ENCODE measurements around the gene PFDN2. TPM values are rescaled to one million over a fixed set of nuclear protein-coding genes. Genes with fewer than 3 reads are reported as not detected.

The PFDN2 gene, protein sequence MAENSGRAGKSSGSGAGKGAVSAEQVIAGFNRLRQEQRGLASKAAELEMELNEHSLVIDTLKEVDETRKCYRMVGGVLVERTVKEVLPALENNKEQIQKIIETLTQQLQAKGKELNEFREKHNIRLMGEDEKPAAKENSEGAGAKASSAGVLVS
- 39.9 and 50.2 TPM in 2 replicates for total RNA-seq (ENCODE audit: low replicate concordance)

- peak; percentile 79 for DNase-seq (ENCODE audit: low read depth)
- TF ChIP-seq, protein P1, sequence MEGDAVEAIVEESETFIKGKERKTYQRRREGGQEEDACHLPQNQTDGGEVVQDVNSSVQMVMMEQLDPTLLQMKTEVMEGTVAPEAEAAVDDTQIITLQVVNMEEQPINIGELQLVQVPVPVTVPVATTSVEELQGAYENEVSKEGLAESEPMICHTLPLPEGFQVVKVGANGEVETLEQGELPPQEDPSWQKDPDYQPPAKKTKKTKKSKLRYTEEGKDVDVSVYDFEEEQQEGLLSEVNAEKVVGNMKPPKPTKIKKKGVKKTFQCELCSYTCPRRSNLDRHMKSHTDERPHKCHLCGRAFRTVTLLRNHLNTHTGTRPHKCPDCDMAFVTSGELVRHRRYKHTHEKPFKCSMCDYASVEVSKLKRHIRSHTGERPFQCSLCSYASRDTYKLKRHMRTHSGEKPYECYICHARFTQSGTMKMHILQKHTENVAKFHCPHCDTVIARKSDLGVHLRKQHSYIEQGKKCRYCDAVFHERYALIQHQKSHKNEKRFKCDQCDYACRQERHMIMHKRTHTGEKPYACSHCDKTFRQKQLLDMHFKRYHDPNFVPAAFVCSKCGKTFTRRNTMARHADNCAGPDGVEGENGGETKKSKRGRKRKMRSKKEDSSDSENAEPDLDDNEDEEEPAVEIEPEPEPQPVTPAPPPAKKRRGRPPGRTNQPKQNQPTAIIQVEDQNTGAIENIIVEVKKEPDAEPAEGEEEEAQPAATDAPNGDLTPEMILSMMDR (IDR thresholded peaks at IDR 0.05; ENCODE audit: insufficient read depth, low read length) = no peak
- peak within 1 kb of the TSS; percentile 89 for H3K4me3 ChIP-seq (ENCODE audit: low read depth, low read length)
Observed at GRCh38 chr1:161117759-161118581, at the start of gene PFDN2, which contains the start of gene NIT1. Gene PFDN2, minus strand, starts transcription at chr1:161118037. Its CDS starts 11 bp downstream, at chr1:161118026. Gene NIT1, plus strand, starts transcription at chr1:161118105. Its CDS starts 72 bp downstream, at chr1:161118177.

GRCh38 chr1:161166669-161167548 lies 49.1 kb upstream of the PFDN2 start:
- peak overlapping the region; percentile 91 for H3K4me3 ChIP-seq (ENCODE audit: low read depth, low read length)
- DNase-seq (ENCODE audit: low read depth) = no peak
- TF ChIP-seq, protein P1 (IDR thresholded peaks at IDR 0.05; ENCODE audit: insufficient read depth, low read length) = no peak

- DNase-seq (ENCODE audit: low read depth) = peak; percentile 97
- peak within 1 kb of the TSS; percentile 91 for H3K4me3 ChIP-seq (ENCODE audit: low read depth, low read length)
- TF ChIP-seq, protein P1 (IDR thresholded peaks at IDR 0.05; ENCODE audit: insufficient read depth, low read length) = peak; percentile 60
Observed at GRCh38 chr1:161165742-161166668, 48.2 kb upstream of the PFDN2 start, which contains the start of gene PPOX. Gene PPOX, plus strand, starts transcription at chr1:161166426. Its CDS starts 422 bp downstream, at chr1:161166848.

- TF ChIP-seq, protein P1 (IDR thresholded peaks at IDR 0.05; ENCODE audit: insufficient read depth, low read length) = no peak
- H3K4me3 ChIP-seq (ENCODE audit: low read depth, low read length) = peak overlapping the region; percentile 67
- no peak for DNase-seq (ENCODE audit: low read depth)
Observed at GRCh38 chr1:161164901-161165610, 47.2 kb upstream of the PFDN2 start.

GRCh38 chr1:161163793-161164192 lies 46.0 kb upstream of the PFDN2 start:
- DNase-seq (ENCODE audit: low read depth) = no peak
- TF ChIP-seq, protein P1 (IDR thresholded peaks at IDR 0.05; ENCODE audit: insufficient read depth, low read length) = no peak
- no peak overlapping the region for H3K4me3 ChIP-seq (ENCODE audit: low read depth, low read length)
